BJ (cell line): ENCODE results near the gene RAI1. TPM values are rescaled to one million over a fixed set of nuclear protein-coding genes. Genes with fewer than 3 reads are reported as not detected.

ENCODE experiments used
- CTCF ChIA-PET: fragments of 350-600 bp; formaldehyde crosslinking; extraction: SDS; loops from one replicate; lab custom pipeline; 2021; ENCODE audit warnings: antibody characterized with exemption, inconsistent platforms; lab: Yijun Ruan, JAX
- POLR2A ChIA-PET: fragments of 300-600 bp; sonication (Branson Sonifier 250); formaldehyde crosslinking; extraction: SDS; loops from one replicate; lab custom pipeline; 2021; ENCODE audit warnings: antibody characterized with exemption; lab: Charles Lee
- DNase-seq: peaks from one replicate; pipeline ENCODE4 v3.0.0-alpha.2; 2011; ENCODE audit warnings: low read depth
- H3K27me3 ChIP-seq: 2 replicates; pipeline ENCODE4 v1.6.0; 2011; ENCODE audit warnings: low read length; ENCODE audit not compliant: control insufficient read depth, insufficient read depth
- H3K36me3 ChIP-seq: 2 replicates; pipeline ENCODE4 v1.5.1; 2011; ENCODE audit warnings: low read length; ENCODE audit not compliant: control insufficient read depth, insufficient read depth
- H3K4me3 ChIP-seq: 2 replicates; pipeline ENCODE4 v1.5.1; 2011; ENCODE audit warnings: low read depth, mild to moderate bottlenecking, control low read depth, low read length
- CTCF ChIP-seq: IDR thresholded peaks from 2 replicates; pipeline ENCODE4 v1.5.1; 2011; ENCODE audit warnings: low read depth, mild to moderate bottlenecking, control low read depth, inconsistent platforms, low read length, moderate library complexity; ENCODE audit not compliant: insufficient read depth
- polyA plus RNA-seq: library from polyadenylated mRNA; depleted of rRNA; stranded (reverse); fragments of >200 nt; gene quantifications from 2 replicates; pipeline ENCODE4 v1.2.3, GENCODE V29; 2011

RAI1 gene
- polyA plus RNA-seq, 1 experiment = 2.4 TPM

- Histone ChIP-seq H3K27me3 (no peaks in the 10 kb centered on the region), H3K4me3 (no peak overlapping the region), H3K36me3 (peaks cover 1% of the 10 kb centered on the region)
- DNase-seq = no peak
- ChIA-PET CTCF (no interaction called here), POLR2A (no interaction called here)
- no peak for TF ChIP-seq CTCF
Measured at GRCh38 chr17:17696882-17697633, 15.8 kb downstream of the RAI1 start.

GRCh38 chr17:17698371-17698770 lies 17.1 kb downstream of the RAI1 start:
- POLR2A ChIA-PET = no interaction called here
- no peak for DNase-seq
- Histone ChIP-seq H3K36me3 (peaks cover 2% of the 10 kb centered on the region), H3K4me3 (no peak overlapping the region), H3K27me3 (no peaks in the 10 kb centered on the region)
- no peak for TF ChIP-seq CTCF
- CTCF ChIA-PET = no interaction called here

DNA sequence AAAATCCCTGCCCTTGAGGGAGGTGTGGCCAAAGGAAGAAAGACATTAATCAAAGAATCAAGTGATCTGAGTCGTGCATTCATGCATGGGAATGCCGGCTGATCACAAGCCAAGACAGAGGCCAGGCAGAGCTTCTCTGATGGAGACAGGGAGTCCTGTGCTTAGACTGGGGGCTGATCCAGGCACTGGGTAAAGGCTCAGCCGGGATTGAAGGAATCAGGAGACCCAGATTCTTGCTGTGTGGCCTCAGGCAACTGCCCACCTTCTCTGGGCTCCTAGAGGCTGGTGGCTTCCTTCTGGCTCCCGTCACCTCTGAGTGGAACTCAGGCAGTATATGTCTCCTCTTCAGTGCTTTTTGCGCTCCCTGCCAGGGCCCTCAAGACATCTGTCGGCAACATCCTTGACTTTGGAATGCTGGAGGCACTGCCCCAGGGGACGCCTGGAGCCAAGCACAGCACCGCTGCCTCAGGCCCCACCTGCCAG lies 17.7 kb downstream of the RAI1 start:
- POLR2A ChIA-PET = no interaction called here
- no peak for DNase-seq
- no peaks in the 10 kb centered on the region for H3K27me3 ChIP-seq
- CTCF ChIA-PET = no interaction called here
- H3K4me3 ChIP-seq = no peak overlapping the region
- H3K36me3 ChIP-seq = peaks cover 4% of the 10 kb centered on the region
- TF ChIP-seq CTCF = no peak

DNA sequence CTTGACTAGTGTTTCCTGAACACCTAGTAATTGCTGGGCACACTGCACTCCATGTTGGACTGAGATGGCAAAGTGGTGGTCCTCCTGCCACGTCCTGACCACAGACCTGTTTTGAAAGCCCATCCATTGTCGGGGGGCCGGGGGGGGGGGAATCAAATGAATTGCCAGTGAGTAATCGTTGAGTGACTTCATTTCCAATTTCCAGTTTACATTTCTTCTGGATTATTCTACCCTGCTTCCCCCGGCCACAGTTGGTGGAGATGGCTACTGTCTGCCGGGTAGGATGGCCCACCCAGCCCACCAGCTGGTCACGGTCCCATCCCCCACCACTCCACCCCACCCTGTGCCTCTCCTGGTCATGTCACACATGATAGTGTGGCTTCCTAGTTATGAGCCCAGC lies 18.2 kb downstream of the RAI1 start:
- no peak for TF ChIP-seq CTCF
- no peak for DNase-seq
- Histone ChIP-seq H3K36me3 (peaks cover 6% of the 10 kb centered on the region), H3K27me3 (no peaks in the 10 kb centered on the region), H3K4me3 (no peak overlapping the region)
- POLR2A ChIA-PET = no interaction called here
- CTCF ChIA-PET = no interaction called here

GRCh38 chr17:17700251-17700969 lies 19.2 kb downstream of the RAI1 start:
- peaks cover 8% of the 10 kb centered on the region for H3K36me3 ChIP-seq
- DNase-seq = no peak
- ChIA-PET POLR2A (no interaction called here), CTCF (no interaction called here)
- H3K27me3 ChIP-seq = no peaks in the 10 kb centered on the region
- H3K4me3 ChIP-seq = no peak overlapping the region; the same call in 1 of the 2 replicates
- no peak for TF ChIP-seq CTCF
